Tibial nerve (tissue), 4 donors: ENCODE data around the gene BACH2.

ENCODE experiments used
- CTCF ChIP-seq, 5 experiments: fragments of 200-600 bp in 3 of 5; fragments of 450-650 bp in 2 of 5; sonication (generic) in 3 of 5; IDR thresholded peaks; one replicate each; pipeline ENCODE4 v1.5.1; 2016 to 2019; ENCODE audit warnings: antibody characterized with exemption in 5 of 5, mild to moderate bottlenecking in 3 of 5, moderate library complexity in 2 of 5
- EP300 ChIP-seq, 2 donors: sonication (generic); formaldehyde crosslinking; IDR thresholded peaks; one replicate each; pipeline ENCODE4 v1.6.1; 2017; ENCODE audit warnings: antibody characterized with exemption in 2 of 2, mild to moderate bottlenecking in 1 of 2
- POLR2A ChIP-seq, 2 donors: fragments of 450-650 bp; IDR thresholded peaks; one replicate each; pipeline ENCODE4 v1.6.1; 2017; ENCODE audit warnings: antibody characterized with exemption in 2 of 2, mild to moderate bottlenecking in 2 of 2, moderate library complexity in 2 of 2

DNA sequence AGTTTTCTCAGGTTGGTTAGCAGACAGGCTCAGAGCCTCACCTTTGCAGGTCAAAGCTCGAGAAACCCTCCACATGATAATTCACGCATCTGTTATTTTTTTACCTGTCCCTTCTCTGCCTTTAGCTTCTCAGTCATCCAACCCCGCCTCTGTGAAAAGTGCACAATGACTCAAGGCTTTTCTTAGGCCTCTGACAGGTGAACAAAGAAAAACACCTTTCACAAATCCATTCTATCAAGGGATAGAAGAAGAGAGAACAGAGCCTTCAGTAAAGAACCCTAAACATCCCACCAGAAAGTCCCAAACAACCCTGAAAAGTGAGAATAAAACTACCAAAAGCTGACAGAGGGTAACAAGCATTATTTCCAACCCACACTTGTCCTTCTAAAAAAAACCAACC lies 224.1 kb downstream of the BACH2 start:
- TF ChIP-seq POLR2A (IDR thresholded peaks at IDR 0.05) (no peak), CTCF (IDR thresholded peaks at IDR 0.05) (no peak), EP300 (IDR thresholded peaks at IDR 0.05) (no peak)
